ENCODE measurements around the gene TRIM38. TPM values are rescaled to one million over a fixed set of nuclear protein-coding genes. Genes with fewer than 3 reads are reported as not detected.
"Not testable (repeated sequence)": the region's sequence is repeated elsewhere in the genome, so short reads cannot be mapped to it uniquely, and the experiment has no call there.

The TRIM38 gene
- total RNA-seq, 2 donors from 2014 or later, result 2.5 to 5.2 TPM

GRCh38 chr6:25991785-25992412, 29.3 kb downstream of the TRIM38 start:
- no peak for TF ChIP-seq CTCF (IDR thresholded peaks at IDR 0.05)
- H3K4me3 ChIP-seq, result peak overlapping the region; percentile 65 to 69
- H3K9me3 ChIP-seq, result no peaks in the 10 kb centered on the region
- peak overlapping the region; percentile 92 to 98 for H3K27ac ChIP-seq
- peaks cover 0 to 18% of the 10 kb centered on the region in 2 donors for H3K4me1 ChIP-seq
- peak; percentile 83 for DNase-seq (ENCODE audit: low spot score)
- H3K36me3 ChIP-seq, result peaks cover 6% of the 10 kb centered on the region
- no peaks in the 10 kb centered on the region for H3K27me3 ChIP-seq

GRCh38 chr6:25992413-25993340, 30.1 kb downstream of the TRIM38 start:
- peak; percentile 93 for DNase-seq (ENCODE audit: low spot score)
- H3K36me3 ChIP-seq, result peaks cover 5% of the 10 kb centered on the region
- no peaks in the 10 kb centered on the region for H3K9me3 ChIP-seq
- TF ChIP-seq CTCF (IDR thresholded peaks at IDR 0.05), result peak; percentile 96 to 99
- peak overlapping the region; percentile 65 to 69 for H3K4me3 ChIP-seq
- H3K27ac ChIP-seq, result peak overlapping the region; percentile 92 to 98
- no peaks in the 10 kb centered on the region for H3K27me3 ChIP-seq
- peaks cover 0 to 18% of the 10 kb centered on the region in 2 donors for H3K4me1 ChIP-seq

- DNase-seq (ENCODE audit: low spot score); H3K27me3 ChIP-seq: not testable (repeated sequence)
- H3K4me3 ChIP-seq, result peak overlapping the region; percentile 65 to 69
Observed at GRCh38 chr6:25993341-25993684, 30.7 kb downstream of the TRIM38 start.

GRCh38 chr6:25995507-25995906, 32.9 kb downstream of the TRIM38 start:
- H3K27me3 ChIP-seq, result no peaks in the 10 kb centered on the region
- TF ChIP-seq CTCF (IDR thresholded peaks at IDR 0.05), result no peak

More at GRCh38 chr6:25993341-25993684, 30.7 kb downstream of the TRIM38 start:
- H3K27ac ChIP-seq, result peak overlapping the region; percentile 92 to 98
- H3K9me3 ChIP-seq, H3K36me3 ChIP-seq: not testable (repeated sequence)
- H3K4me1 ChIP-seq, result peaks cover 0 to 18% of the 10 kb centered on the region in 2 donors

GRCh38 chr6:25997921-25998320, 35.3 kb downstream of the TRIM38 start:
- Histone ChIP-seq H3K27ac (no peak overlapping the region), H3K4me1 (peaks cover 0 to 11% of the 10 kb centered on the region in 2 donors), H3K36me3 (peaks cover 5% of the 10 kb centered on the region), H3K27me3 (no peaks in the 10 kb centered on the region), H3K4me3 (no peak overlapping the region), H3K9me3 (no peaks in the 10 kb centered on the region)
- TF ChIP-seq CTCF (IDR thresholded peaks at IDR 0.05), result no peak
- no peak for DNase-seq (ENCODE audit: low spot score)

More at GRCh38 chr6:25995507-25995906, 32.9 kb downstream of the TRIM38 start:
- DNase-seq (ENCODE audit: low spot score), result no peak
- H3K27ac ChIP-seq, result no peak overlapping the region
- H3K4me3 ChIP-seq, result no peak overlapping the region
- peaks cover 0 to 18% of the 10 kb centered on the region in 2 donors for H3K4me1 ChIP-seq
- H3K36me3 ChIP-seq, result peaks cover 5% of the 10 kb centered on the region
- H3K9me3 ChIP-seq, result no peaks in the 10 kb centered on the region

GRCh38 chr6:25998379-25998778, 35.8 kb downstream of the TRIM38 start:
- no peaks in the 10 kb centered on the region for H3K27me3 ChIP-seq
- H3K27ac ChIP-seq, result no peak overlapping the region
- no peak for TF ChIP-seq CTCF (IDR thresholded peaks at IDR 0.05)
- peaks cover 0 to 9% of the 10 kb centered on the region in 2 donors for H3K4me1 ChIP-seq
- H3K4me3 ChIP-seq, result no peak overlapping the region
- no peak for DNase-seq (ENCODE audit: low spot score)
- no peaks in the 10 kb centered on the region for H3K9me3 ChIP-seq
- peaks cover 5% of the 10 kb centered on the region for H3K36me3 ChIP-seq

- not testable (repeated sequence) for H3K36me3 ChIP-seq; H3K4me3 ChIP-seq; DNase-seq (ENCODE audit: low spot score)
Observed at GRCh38 chr6:25999225-25999624, 36.6 kb downstream of the TRIM38 start.

More at GRCh38 chr6:25999225-25999624, 36.6 kb downstream of the TRIM38 start:
- H3K4me1 ChIP-seq, H3K27ac ChIP-seq, H3K27me3 ChIP-seq, H3K9me3 ChIP-seq: not testable (repeated sequence)
